ENCODE data around the gene GMCL1. TPM values are rescaled to one million over a fixed set of nuclear protein-coding genes. Genes with fewer than 3 reads are reported as not detected.

GMCL1 gene
- total RNA-seq, 1 donor from 2014 or later: 4.3 TPM

- DNase-seq (ENCODE audit: missing footprints): no peak
- ATAC-seq: no peak
- intact Hi-C loops (cut with DNase I): loop anchor here (1.0 to 5.0 kb wide), 3 partner anchors 158 to 390 kb away; partner anchors contain the start of genes FAM136A and PCYOX1
Measured at GRCh38 chr2:69911985-69912563, 82.6 kb downstream of the GMCL1 start.

DNA sequence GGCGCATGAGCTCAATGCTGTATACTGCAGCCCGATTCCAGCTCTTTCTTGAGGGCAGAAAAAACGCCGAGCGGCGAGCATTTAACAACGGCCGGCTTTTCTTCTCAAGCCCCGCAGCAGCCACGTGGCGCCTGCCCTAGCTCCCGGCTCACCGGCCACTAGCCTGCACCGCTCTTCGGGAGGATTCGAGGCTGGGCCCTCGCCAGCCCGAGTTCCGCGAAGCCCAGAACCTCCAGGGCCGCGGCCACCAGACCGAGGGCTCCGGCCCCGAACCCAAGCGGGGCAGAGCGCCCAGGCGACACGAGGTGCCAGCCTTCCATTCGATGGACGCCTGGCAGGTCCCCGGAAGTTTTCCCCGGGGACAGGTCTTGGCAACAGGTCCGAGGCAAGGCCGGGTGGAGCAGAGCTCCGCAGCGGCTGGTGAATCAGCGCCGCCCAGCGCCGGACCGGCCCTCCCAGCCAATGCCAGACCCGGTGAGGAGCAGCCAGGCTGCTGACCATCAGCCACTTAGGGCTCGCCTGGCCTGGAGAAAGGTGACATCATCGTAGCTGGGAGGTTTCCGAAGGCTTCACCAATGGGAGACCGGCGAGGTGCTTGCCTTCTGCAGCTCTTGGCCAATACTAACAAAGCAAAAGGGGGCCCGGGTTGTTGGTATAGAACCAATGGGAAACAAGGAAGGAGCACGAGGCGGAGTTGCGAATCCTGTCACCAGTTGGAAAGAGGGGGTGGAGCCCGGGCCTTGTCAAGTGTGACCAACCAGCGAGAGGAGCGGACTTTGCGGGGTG is 84.9 kb downstream of the GMCL1 start:
- intact Hi-C loops (cut with DNase I): loop anchor here (1.0 to 5.0 kb wide), 5 partner anchors 172 to 388 kb away; partner anchors contain the start of genes FAM136A, PCBP1 and PCYOX1
- peak; percentile 96 for ATAC-seq
- DNase-seq (ENCODE audit: missing footprints): peak; percentile 98

GRCh38 chr2:69914950-69915945 is 85.8 kb downstream of the GMCL1 start, which contains the start of gene MXD1:
TSS of gene MXD1 (plus strand) at chr2:69915109. CDS start at chr2:69915331, 222 bp downstream.
- intact Hi-C loops (cut with DNase I): loop anchor here (1.0 to 5.0 kb wide), 5 partner anchors 172 to 387 kb away; partner anchors contain the start of genes FAM136A, PCBP1 and PCYOX1
- ATAC-seq (no peak), DNase-seq (ENCODE audit: missing footprints) (peak; percentile 100)

GRCh38 chr2:69916106-69916505 is 86.6 kb downstream of the GMCL1 start:
- ATAC-seq (no peak), DNase-seq (ENCODE audit: missing footprints) (no peak)
- intact Hi-C loops (cut with DNase I): no loop called here

GRCh38 chr2:69917852-69918251 is 88.4 kb downstream of the GMCL1 start:
- ATAC-seq: no peak
- DNase-seq (ENCODE audit: missing footprints): no peak
- intact Hi-C loops (cut with DNase I): no loop called here

GRCh38 chr2:69918401-69918800 is 88.9 kb downstream of the GMCL1 start:
- intact Hi-C loops (cut with DNase I): no loop called here
- DNase-seq (ENCODE audit: missing footprints): no peak
- no peak for ATAC-seq

GRCh38 chr2:69923116-69923515 is 93.7 kb downstream of the GMCL1 start:
- intact Hi-C loops (cut with DNase I): no loop called here
- DNase-seq (ENCODE audit: missing footprints) (no peak), ATAC-seq (no peak)

DNA sequence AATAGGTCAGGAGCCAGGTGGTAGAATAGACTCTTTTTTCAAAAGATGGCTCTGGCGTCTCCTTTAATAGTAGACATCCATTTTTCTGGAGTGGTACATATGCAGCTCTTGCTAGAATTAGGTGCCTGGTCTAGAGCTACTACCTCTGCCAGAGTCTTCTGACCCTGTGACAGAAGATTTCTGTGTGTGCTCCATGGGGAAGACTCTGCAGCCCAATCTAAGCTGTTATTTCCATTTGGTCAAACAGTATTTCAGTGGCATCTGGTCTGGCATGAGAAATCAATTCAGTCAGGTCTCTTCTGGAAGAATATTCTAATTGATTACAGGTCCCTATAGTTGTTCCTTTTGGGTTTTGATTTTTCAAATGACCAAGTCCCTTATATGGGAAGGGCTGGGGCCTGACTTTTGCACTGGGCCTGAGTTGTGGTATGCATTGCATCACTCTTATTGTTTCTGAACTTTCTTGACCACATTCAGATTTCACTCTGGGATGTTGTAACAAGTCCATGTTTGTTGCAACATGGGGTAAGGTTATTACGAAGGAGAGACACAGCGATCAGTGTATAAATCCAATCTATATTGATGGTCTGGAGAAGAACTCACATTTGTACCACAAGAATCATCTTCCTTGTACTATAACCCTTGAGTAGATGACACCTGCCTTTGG is 97.5 kb downstream of the GMCL1 start:
- no peak for DNase-seq (ENCODE audit: missing footprints)
- intact Hi-C loops (cut with DNase I): no loop called here
- no peak for ATAC-seq

Other genes starting within 250 kb of the GMCL1 start
- gene AAK1, start 185.9 kb upstream of the GMCL1 start, total RNA-seq: 76.2 TPM
- 27.5 TPM for gene ANXA4, start 87.5 kb upstream of the GMCL1 start, total RNA-seq
- 58.3 TPM for gene SNRNP27, start 64.3 kb downstream of the GMCL1 start, total RNA-seq
- gene MXD1, start 85.4 kb downstream of the GMCL1 start, total RNA-seq: 4.6 TPM
- gene ASPRV1, start 132.0 kb downstream of the GMCL1 start, total RNA-seq: 0.81 TPM